ENCODE measurements around the gene TEAD4. TPM values are rescaled to one million over a fixed set of nuclear protein-coding genes. Genes with fewer than 3 reads are reported as not detected.

TEAD4 gene
- total RNA-seq, 2 experiments from 2014 or later: not detected

DNA sequence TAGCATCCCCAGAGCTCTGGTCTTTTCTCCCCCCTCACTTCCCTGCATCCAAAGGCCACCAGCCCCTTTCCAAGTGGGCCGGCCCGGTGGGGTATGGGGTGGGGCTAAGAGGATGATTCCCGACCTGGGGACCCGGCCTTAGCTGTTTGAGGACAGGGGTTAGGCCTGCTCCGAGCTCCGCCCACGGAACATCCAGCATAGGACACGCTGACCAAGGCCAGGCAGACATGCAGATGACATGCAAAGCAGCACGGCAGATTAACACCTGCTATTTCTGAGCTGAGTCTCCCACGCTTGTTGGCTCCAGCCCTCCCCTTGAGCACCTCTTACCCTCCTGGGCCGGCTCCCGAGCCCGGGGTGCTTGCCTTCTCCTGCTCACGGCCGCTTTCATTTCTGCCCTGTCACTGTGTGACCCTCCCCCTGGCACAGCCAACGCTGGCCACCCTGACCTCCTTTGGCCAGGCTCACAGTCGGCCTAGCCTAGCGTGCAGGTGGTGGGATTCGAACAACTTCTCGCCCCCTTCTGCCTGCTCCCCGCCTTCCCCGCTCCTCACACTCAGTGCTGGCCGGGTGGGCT is 40.2 kb downstream of the TEAD4 start:
- H3K27me3 Mint-ChIP-seq: no peaks in the 10 kb centered on the region
- POLR2A ChIA-PET: no interaction called here
- no peak for ATAC-seq (ENCODE audit: low read depth)
- no peaks in the 10 kb centered on the region for H3K9me3 Mint-ChIP-seq
- no peaks in the 10 kb centered on the region for H3K4me1 Mint-ChIP-seq
- no peak overlapping the region for H3K27ac Mint-ChIP-seq
- DNase-seq: no peak
- no peaks in the 10 kb centered on the region for H3K36me3 Mint-ChIP-seq
- H3K4me3 Mint-ChIP-seq: no peak overlapping the region

DNA sequence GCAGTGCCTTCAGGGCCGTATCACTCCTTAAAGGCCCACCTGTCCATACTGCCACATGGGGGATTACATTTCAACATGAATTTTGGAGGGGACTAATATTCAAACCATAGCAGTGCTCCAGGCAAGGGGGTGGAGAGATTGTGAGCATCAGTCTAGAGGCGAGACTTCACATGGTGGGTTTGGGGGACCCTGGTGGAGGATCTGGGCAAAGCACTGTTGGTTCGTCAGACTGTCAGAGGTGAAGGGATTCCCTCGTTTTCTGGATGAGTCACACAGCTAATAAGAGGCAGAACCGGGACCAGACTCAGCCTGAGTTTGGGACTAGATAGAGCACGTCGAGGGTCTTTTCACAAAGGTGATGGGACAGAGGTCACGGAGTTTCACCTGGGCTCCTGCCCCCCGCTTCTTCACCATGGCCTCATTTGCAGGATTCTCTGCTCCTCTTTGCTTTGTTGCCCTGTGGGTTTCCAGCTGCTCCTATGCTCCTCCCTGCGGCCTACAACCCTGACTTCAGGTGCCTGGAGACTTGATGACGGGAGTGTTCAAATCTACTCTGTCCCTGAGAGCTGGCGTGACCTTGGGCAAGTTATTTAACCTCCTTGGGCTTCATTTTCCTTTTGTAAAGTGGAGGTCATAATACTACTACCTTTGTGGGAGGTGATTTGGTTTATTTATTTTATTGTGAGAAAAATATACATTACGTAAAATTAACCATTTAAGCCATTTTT is 41.5 kb downstream of the TEAD4 start:
- DNase-seq (no peak), ATAC-seq (ENCODE audit: low read depth) (no peak)
- POLR2A ChIA-PET: no interaction called here
- H3K27ac Mint-ChIP-seq: no peak overlapping the region
- no peaks in the 10 kb centered on the region for H3K4me1 Mint-ChIP-seq
- no peaks in the 10 kb centered on the region for H3K9me3 Mint-ChIP-seq
- no peak overlapping the region for H3K4me3 Mint-ChIP-seq
- H3K27me3 Mint-ChIP-seq: no peaks in the 10 kb centered on the region
- no peaks in the 10 kb centered on the region for H3K36me3 Mint-ChIP-seq

DNA sequence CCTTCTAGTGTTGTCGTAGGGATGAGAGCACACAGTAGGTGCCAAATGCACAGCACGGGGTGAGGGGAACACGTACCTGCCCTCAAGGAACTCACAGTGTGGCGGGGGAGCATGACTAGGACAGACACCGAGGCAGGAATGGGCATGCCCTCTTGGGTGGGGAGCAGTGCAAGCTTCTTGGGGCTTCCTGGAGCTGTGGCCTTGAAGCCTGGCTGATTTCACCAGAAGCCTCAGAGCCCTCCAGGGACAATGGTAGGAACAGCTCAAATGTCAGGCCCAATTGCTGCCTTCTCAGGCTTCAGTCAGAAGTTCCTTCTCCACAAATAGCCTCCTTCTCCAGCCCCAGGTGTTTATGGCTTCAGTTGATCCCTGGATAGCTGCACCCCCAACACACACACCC is 43.4 kb downstream of the TEAD4 start:
- no peaks in the 10 kb centered on the region for H3K27me3 Mint-ChIP-seq
- ATAC-seq (ENCODE audit: low read depth): no peak
- DNase-seq: no peak
- H3K36me3 Mint-ChIP-seq: no peaks in the 10 kb centered on the region
- H3K4me1 Mint-ChIP-seq: no peaks in the 10 kb centered on the region
- POLR2A ChIA-PET: no interaction called here
- H3K4me3 Mint-ChIP-seq: no peak overlapping the region
- no peaks in the 10 kb centered on the region for H3K9me3 Mint-ChIP-seq
- no peak overlapping the region for H3K27ac Mint-ChIP-seq

GRCh38 chr12:3003357-3003992 is 44.3 kb downstream of the TEAD4 start:
- POLR2A ChIA-PET: no interaction called here
- H3K9me3 Mint-ChIP-seq: no peaks in the 10 kb centered on the region
- no peak for DNase-seq

DNA sequence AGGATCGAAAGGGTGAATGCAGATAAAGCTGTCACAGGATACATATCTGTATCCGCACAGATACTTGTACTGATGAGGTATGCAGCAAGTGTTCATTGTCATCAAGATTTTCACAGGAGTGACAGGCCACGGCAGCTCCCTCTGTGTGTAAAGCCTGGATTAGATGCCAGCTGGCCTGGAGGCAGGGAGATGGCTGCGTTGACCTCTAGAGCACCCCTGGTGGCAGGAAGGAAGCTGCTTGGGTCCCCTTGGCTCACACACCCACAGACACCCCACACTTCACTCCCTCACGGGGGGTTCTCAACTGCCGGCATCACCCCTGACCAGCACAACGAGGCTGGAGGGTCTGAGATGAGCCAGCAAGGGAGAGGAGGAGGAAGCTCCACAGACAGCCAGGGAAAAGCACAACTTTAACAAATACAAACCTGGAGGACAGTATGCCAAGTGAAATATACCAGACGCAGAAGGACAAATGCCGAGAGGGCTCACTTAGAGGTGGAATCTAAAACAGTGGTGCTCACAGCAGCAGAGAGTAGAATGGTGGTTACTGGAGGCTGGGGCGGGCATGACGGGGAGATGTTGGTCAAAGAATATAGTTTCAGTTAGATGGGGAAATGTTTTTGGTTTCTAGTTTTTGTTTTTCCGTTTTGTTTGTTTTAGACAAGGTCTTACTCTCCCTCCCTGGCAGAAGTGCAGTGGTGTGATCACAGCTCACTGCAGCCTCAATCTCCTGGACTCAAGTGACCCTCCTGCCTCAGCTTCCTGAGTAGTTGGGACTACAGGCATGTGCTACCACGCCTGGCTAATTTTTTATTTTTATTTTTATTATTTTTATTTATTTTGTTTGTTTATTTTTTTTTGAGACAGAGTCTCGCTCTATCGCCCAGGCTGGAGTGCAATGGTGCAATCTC is 45.7 kb downstream of the TEAD4 start:
- no peak for ATAC-seq (ENCODE audit: low read depth)
- no peaks in the 10 kb centered on the region for H3K9me3 Mint-ChIP-seq
- H3K4me3 Mint-ChIP-seq: no peak overlapping the region
- no peaks in the 10 kb centered on the region for H3K27me3 Mint-ChIP-seq
- POLR2A ChIA-PET: no interaction called here
- no peaks in the 10 kb centered on the region for H3K4me1 Mint-ChIP-seq
- no peaks in the 10 kb centered on the region for H3K36me3 Mint-ChIP-seq
- no peak for DNase-seq
- H3K27ac Mint-ChIP-seq: no peak overlapping the region

More at GRCh38 chr12:3003357-3003992, 44.3 kb downstream of the TEAD4 start:
- ATAC-seq (ENCODE audit: low read depth): no peak
- Mint-ChIP-seq H3K27ac (no peak overlapping the region), H3K4me3 (no peak overlapping the region), H3K4me1 (no peaks in the 10 kb centered on the region), H3K27me3 (no peaks in the 10 kb centered on the region), H3K36me3 (no peaks in the 10 kb centered on the region)

- Mint-ChIP-seq H3K27ac (no peak overlapping the region), H3K9me3 (no peaks in the 10 kb centered on the region), H3K27me3 (no peaks in the 10 kb centered on the region), H3K4me1 (no peaks in the 10 kb centered on the region), H3K4me3 (no peak overlapping the region), H3K36me3 (no peaks in the 10 kb centered on the region)
- no peak for ATAC-seq (ENCODE audit: low read depth)
- POLR2A ChIA-PET: no interaction called here
- no peak for DNase-seq
Measured at GRCh38 chr12:3005736-3006135, 46.5 kb downstream of the TEAD4 start.

DNA sequence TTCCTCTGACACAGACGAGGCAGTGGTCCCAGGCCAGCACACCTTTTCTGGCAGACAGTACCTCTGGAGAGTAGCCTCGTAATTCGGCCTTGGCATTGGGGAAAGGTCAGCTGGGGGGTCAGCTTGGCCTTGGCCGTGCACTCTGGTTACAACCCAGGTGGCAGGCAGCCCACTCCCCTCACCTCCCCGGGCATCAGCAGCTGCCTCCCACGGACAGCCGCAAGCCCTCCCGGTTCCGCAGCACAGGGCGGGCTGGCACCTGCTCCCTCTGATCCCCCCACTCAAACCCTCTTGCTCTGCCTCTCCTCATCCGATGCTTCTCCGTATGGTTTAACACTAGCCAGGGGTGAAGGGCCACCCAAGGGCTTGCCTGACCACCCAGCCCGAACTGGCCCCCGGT is 50.6 kb downstream of the TEAD4 start:
- no peaks in the 10 kb centered on the region for H3K9me3 Mint-ChIP-seq
- DNase-seq (no peak), ATAC-seq (ENCODE audit: low read depth) (no peak)
- H3K4me3 Mint-ChIP-seq: no peak overlapping the region
- H3K27ac Mint-ChIP-seq: no peak overlapping the region
- H3K27me3 Mint-ChIP-seq: no peaks in the 10 kb centered on the region
- no peaks in the 10 kb centered on the region for H3K36me3 Mint-ChIP-seq
- H3K4me1 Mint-ChIP-seq: no peaks in the 10 kb centered on the region
- POLR2A ChIA-PET: no interaction called here

- no peaks in the 10 kb centered on the region for H3K9me3 Mint-ChIP-seq
- no peaks in the 10 kb centered on the region for H3K27me3 Mint-ChIP-seq
- no peaks in the 10 kb centered on the region for H3K4me1 Mint-ChIP-seq
- H3K4me3 Mint-ChIP-seq: no peak overlapping the region
- POLR2A ChIA-PET: no interaction called here
- ATAC-seq (ENCODE audit: low read depth): no peak
- H3K36me3 Mint-ChIP-seq: no peaks in the 10 kb centered on the region
- H3K27ac Mint-ChIP-seq: no peak overlapping the region
- DNase-seq: no peak
Measured at GRCh38 chr12:3010214-3010930, 51.2 kb downstream of the TEAD4 start.

DNA sequence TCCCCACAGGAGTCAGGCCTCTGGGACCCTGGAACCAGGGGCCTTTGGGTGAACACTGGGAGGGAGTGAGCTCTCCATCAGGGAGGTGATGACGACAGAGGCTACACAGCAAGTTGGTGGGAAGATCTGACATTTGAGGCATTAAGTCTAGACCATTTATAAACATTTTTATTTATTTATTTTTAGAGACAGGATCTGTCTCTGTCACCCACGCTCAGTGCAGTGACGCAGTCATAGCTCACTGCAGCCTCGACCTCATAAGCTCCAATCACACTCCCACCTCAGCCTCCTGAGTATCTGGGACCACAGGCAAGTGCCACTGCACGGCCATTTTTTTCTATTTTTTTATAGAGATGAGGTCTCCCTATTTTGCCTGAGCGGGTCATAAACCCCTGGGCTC is 53.6 kb downstream of the TEAD4 start:
- no peak for ATAC-seq (ENCODE audit: low read depth)
- POLR2A ChIA-PET: no interaction called here
- H3K4me3 Mint-ChIP-seq: no peak overlapping the region
- H3K36me3 Mint-ChIP-seq: no peaks in the 10 kb centered on the region
- H3K27ac Mint-ChIP-seq: no peak overlapping the region
- no peak for DNase-seq
- no peaks in the 10 kb centered on the region for H3K27me3 Mint-ChIP-seq
- no peaks in the 10 kb centered on the region for H3K4me1 Mint-ChIP-seq
- H3K9me3 Mint-ChIP-seq: no peaks in the 10 kb centered on the region

DNA sequence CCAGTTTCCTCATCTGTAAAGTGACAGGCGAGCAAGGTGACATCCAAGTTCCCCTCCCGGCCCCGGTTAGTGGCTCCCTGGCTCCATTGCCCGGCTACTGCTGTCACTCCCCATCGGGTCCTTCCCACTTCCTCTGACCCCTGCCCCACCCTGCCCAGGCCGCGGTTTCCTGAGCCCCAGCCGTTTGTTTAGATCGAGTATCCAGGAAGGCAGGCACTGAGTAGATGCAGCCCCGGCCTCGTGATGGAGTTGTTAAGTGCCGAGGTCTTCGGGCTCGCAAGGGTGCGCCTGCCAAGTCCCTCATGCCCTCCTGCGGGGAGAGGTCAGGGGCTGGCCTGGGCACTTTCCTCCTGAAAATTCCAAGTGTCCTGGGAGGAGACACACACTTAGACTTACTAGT is 55.4 kb downstream of the TEAD4 start:
- Mint-ChIP-seq H3K4me3 (no peak overlapping the region), H3K36me3 (no peaks in the 10 kb centered on the region), H3K9me3 (no peaks in the 10 kb centered on the region), H3K27ac (no peak overlapping the region), H3K4me1 (no peaks in the 10 kb centered on the region), H3K27me3 (no peaks in the 10 kb centered on the region)
- ATAC-seq (ENCODE audit: low read depth) (no peak), DNase-seq (no peak)
- POLR2A ChIA-PET: no interaction called here

- ATAC-seq (ENCODE audit: low read depth): no peak
- Mint-ChIP-seq H3K27ac (no peak overlapping the region), H3K9me3 (no peaks in the 10 kb centered on the region), H3K4me3 (no peak overlapping the region), H3K36me3 (no peaks in the 10 kb centered on the region), H3K27me3 (no peaks in the 10 kb centered on the region), H3K4me1 (no peaks in the 10 kb centered on the region)
- POLR2A ChIA-PET: no interaction called here
- DNase-seq: no peak
Measured at GRCh38 chr12:3015356-3015755, 56.2 kb downstream of the TEAD4 start.

DNA sequence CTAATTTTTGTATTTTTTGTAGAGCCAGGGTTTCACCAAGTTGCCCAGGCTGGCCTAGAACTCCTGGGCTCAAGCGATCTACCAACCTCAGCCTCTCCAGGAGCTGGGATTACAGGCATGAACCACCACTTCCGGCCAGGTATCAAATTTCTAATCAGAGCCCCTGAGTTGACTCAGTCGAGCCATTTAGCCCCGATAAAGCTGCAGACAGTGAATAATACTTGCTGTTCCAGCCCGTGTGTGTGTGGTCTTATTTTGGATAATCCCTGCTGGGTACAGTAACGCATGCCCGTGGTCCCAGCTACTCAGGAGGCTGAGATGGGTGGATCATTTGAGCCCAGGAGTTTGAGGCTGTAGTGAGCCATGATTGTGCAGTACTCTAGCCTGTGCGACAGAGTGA is 57.0 kb downstream of the TEAD4 start:
- no peaks in the 10 kb centered on the region for H3K4me1 Mint-ChIP-seq
- POLR2A ChIA-PET: no interaction called here
- no peak overlapping the region for H3K4me3 Mint-ChIP-seq
- no peak overlapping the region for H3K27ac Mint-ChIP-seq
- no peaks in the 10 kb centered on the region for H3K9me3 Mint-ChIP-seq
- DNase-seq: no peak
- no peaks in the 10 kb centered on the region for H3K36me3 Mint-ChIP-seq
- H3K27me3 Mint-ChIP-seq: no peaks in the 10 kb centered on the region
- no peak for ATAC-seq (ENCODE audit: low read depth)

DNA sequence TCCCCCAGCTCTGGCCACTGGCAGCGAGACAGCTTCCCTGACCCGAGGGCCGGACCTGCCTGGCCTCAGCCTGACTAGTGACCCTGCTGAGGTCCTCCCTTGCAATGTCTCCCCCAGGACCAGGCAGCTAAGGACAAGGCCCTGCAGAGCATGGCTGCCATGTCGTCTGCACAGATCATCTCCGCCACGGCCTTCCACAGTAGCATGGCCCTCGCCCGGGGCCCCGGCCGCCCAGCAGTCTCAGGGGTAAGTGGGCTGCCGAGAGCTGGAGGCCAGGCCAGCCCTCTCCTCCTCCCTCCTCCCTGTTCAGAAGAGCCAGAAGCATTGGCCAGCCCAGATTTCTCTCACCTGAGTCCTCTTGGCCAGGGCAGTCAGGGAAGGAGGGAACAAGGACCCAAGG is 58.1 kb downstream of the TEAD4 start:
- POLR2A ChIA-PET: no interaction called here
- H3K9me3 Mint-ChIP-seq: no peaks in the 10 kb centered on the region
- no peaks in the 10 kb centered on the region for H3K27me3 Mint-ChIP-seq
- no peak overlapping the region for H3K27ac Mint-ChIP-seq
- no peak for DNase-seq
- no peaks in the 10 kb centered on the region for H3K36me3 Mint-ChIP-seq
- ATAC-seq (ENCODE audit: low read depth): no peak
- H3K4me3 Mint-ChIP-seq: no peak overlapping the region
- no peaks in the 10 kb centered on the region for H3K4me1 Mint-ChIP-seq

Data from activated naive CD8-positive, alpha-beta T cell treated with anti-CD3 and anti-CD28 coated beads, Interleukin-2, amount 10 ng/mL, durations not matched to agents 7 days and 5 days (primary cell).